Spleen (tissue), 7 donors: ENCODE results near the gene TAF4.

Experiments
- POLR2A ChIP-seq, 3 donors: fragments of 450-650 bp; IDR thresholded peaks; one replicate each; pipeline ENCODE4 v1.5.1; 2017; ENCODE audit warnings: antibody characterized with exemption in 3 of 3, mild to moderate bottlenecking in 1 of 3
- TF ChIP-seq, protein P1 (sequence below), 11 experiments: fragments of 200-600 bp in 7 of 11; fragments of 450-650 bp in 4 of 11; sonication (generic) in 4 of 11; IDR thresholded peaks in 8 of 11; conservative IDR thresholded peaks in 3 of 11; 1 replicate in 7 of 11; 2 replicates in 4 of 11; pipeline versions ENCODE4 v1.4.0 to v1.8.0; 2016 to 2021; ENCODE audit warnings: antibody characterized with exemption in 11 of 11, inconsistent platforms in 4 of 11, mild to moderate bottlenecking in 1 of 11
- donor health status: DM: no; HTN: no; CAD: no; lungs with moderate emphysema.
- donor health status: DM: no; HTN: no; CAD: no.
- donor health status: DM: no; HTN: no; CAD: no.

DNA sequence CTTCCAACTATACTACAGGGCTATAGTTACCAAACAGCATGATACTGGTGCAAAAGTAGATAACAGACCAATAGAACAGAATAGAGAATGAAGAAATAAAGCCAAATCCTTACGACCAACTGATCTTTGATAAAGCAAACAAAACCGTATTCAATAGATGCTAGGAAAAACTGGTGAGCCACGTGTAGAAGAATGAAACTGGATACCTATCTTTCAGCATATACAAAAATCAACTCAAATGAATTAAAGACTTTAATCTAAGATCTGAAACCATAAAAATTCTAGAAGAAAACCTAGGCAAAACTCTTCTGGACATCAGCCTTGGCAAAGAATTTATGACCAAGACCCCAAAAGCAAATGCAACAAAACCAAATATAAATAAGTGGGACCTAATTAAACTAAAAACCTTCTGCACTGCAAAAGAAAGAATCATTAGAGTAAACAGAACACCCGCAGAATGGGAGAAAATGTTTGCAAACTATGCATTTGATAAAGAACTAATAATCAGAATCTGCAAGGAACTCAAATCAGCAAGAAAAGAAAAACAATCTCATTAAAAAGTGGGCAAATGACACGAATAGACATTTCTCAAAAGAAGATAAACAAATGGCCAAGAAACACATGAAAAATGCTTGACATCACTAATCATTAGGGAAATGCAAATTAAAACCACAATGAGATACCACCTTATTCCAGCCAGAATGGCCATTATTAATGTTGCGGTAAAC, 109.8 kb downstream of the TAF4 start:
- TF ChIP-seq POLR2A (IDR thresholded peaks at IDR 0.05): no peak
- TF ChIP-seq, protein P1, sequence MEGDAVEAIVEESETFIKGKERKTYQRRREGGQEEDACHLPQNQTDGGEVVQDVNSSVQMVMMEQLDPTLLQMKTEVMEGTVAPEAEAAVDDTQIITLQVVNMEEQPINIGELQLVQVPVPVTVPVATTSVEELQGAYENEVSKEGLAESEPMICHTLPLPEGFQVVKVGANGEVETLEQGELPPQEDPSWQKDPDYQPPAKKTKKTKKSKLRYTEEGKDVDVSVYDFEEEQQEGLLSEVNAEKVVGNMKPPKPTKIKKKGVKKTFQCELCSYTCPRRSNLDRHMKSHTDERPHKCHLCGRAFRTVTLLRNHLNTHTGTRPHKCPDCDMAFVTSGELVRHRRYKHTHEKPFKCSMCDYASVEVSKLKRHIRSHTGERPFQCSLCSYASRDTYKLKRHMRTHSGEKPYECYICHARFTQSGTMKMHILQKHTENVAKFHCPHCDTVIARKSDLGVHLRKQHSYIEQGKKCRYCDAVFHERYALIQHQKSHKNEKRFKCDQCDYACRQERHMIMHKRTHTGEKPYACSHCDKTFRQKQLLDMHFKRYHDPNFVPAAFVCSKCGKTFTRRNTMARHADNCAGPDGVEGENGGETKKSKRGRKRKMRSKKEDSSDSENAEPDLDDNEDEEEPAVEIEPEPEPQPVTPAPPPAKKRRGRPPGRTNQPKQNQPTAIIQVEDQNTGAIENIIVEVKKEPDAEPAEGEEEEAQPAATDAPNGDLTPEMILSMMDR (IDR thresholded peaks at IDR 0.05 in 8 of 11, conservative IDR thresholded peaks at IDR 0.05 in 3 of 11): no peak
